HK-2 (cell line): ENCODE data around the gene U2SURP.
A peak's percentile ranks its signal among the peaks of the same experiment; 100 is the strongest.
"Not testable (repeated sequence)": the region's sequence is repeated elsewhere in the genome, so short reads cannot be mapped to it uniquely, and the experiment has no call there.

Experiments
- DNase-seq: peaks from one replicate; pipeline ENCODE4 v3.0.0-alpha.2; 2018; ENCODE audit not compliant: unreplicated experiment

U2SURP gene

GRCh38 chr3:143071776-143072175 lies 70.4 kb downstream of the U2SURP start:
- DNase-seq = no peak

GRCh38 chr3:143072298-143073020 lies 71.1 kb downstream of the U2SURP start:
- not testable (repeated sequence) for DNase-seq

DNA sequence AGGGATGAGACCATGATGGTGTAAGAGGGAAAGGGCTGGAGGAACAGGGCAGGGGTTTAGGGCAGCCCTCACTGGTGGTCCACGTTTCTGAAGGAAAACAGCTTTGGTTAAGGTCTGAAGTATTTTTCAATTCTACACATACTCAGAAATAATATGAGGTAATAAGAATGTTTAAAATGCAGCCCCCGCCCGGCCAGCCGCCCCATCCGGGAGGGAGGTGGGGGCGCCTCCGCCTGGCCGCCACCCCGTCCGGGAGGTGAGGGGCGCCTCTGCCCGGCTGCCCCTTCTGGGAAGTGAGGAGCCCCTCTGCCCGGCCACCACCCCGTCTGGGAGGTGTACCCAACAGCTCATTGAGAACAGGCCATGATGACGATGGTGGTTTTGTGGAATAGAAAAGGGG lies 72.2 kb downstream of the U2SURP start:
- not testable (repeated sequence) for DNase-seq

DNA sequence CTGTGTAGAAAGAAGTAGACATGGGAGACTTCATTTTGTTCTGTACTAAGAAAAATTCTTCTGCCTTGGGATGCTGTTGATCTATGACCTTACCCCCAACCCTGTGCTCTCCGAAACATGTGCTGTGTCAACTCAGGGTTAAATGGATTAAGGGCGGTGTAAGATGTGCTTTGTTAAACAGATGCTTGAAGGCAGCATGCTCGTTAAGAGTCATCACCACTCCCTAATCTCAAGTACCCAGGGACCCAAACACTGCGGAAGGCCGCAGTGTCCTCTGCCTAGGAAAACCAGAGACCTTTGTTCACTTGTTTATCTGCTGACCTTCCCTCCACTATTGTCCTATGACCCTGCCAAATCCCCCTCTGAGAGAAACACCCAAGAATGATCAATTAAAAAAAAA lies 72.6 kb downstream of the U2SURP start:
- not testable (repeated sequence) for DNase-seq

- no peak for DNase-seq
Measured at GRCh38 chr3:143078883-143079282, 77.5 kb downstream of the U2SURP start.

GRCh38 chr3:143080196-143080595 lies 78.8 kb downstream of the U2SURP start:
- DNase-seq = no peak

- DNase-seq = no peak
Measured at GRCh38 chr3:143081365-143081764, 80.0 kb downstream of the U2SURP start.

DNA sequence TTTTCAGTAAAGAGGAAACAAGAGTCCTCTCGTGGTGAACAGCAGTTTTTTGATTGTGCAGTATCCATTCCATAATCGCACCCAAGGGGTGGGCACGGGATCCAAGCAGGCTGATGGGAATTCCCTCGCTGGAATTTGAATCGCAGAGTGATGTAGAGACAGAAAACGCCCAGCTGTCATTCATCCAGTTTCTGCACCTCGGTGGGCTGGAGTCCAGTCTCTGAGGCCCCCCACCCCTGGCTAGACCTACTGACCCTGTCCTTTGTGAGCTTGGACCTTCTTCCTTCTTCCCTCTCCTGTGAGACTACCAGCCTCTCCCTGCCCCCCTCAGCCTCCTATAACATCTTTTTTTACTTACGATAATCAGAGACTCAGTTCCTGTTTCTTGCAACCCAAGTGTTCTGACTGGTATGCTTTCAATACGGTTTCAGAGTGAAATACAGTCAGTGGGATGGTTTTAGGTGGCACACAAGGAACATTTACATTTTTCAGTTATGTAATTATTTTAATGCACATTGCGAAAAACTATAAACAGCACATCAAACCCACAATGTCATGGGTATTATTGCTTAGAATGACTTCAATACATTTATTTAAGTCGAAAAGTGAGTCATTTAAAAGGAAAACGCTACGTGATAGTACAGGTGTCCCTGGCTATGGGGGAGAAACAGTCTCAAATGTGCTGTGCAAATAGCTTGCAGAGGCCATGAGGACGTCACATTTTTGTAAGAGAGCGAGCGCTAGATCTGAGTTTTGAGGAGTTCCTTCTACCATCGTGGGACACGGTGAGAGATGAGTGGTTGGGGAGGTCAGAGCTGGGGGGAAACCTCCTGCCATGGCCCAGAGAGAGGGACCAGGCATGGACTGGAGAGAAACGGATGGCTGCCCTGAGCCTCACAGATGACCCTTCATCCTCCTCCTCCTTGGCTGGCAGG lies 80.7 kb downstream of the U2SURP start:
- DNase-seq = no peak

DNA sequence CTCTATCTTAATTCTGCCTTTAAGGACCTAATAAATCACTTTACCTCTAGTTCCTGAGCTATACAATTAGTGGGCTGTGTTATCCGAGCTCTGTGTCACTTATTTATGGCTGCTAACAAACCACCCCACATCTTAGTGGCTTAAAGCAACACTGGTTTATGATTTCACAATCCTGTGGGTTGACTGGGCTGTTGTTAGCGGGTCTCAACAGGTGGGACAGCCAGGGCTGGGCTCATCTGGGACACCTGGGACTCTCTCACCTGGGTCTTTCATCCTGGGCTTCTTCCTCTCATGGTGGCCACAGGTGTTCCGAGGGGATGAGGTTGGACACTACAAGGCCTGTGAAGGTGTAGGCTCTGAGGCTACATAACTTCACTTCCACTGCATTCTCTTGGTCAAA lies 82.4 kb downstream of the U2SURP start:
- no peak for DNase-seq

DNA sequence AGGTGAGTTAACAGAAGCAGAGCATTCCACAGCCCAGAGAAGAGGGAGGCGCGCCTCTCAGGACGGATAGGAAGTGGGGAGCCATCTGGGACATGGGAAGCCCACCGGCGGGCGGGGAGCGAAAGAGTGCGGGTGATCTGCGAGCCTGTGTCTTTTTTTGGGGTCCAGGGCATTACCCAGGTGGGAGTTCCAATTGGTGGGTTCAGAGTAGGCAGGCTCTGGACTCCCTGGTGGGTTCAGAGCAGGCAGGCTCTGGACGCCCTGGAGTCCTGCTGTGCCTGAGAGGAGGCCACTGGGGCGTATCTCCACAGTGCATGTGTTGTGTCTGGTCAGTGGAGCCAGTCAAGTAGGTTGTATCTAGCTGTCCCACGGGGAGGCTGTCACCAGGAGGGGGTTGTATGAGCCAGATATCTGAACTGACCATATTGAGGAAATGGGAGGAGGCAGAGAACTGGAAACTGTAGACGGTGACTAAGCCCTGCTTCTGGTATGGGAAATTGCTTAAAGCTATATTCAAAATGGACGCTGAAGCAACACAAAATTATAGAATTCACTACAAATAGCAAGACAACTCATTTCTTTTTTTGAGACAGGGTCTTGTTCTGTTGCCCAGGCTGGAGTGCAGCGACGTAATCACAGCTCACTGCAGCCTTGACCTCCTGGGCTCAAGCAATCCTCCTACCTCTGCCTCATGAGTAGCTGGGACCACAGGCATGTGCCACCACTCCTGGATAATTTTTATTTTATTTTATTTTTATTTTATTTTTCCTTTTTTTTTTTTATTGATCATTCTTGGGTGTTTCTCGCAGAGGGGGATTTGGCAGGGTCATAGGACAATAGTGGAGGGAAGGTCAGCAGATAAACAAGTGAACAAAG lies 83.7 kb downstream of the U2SURP start:
- DNase-seq = peak; percentile 56

- no peak for DNase-seq
Measured at GRCh38 chr3:143088835-143089234, 87.5 kb downstream of the U2SURP start.

DNA sequence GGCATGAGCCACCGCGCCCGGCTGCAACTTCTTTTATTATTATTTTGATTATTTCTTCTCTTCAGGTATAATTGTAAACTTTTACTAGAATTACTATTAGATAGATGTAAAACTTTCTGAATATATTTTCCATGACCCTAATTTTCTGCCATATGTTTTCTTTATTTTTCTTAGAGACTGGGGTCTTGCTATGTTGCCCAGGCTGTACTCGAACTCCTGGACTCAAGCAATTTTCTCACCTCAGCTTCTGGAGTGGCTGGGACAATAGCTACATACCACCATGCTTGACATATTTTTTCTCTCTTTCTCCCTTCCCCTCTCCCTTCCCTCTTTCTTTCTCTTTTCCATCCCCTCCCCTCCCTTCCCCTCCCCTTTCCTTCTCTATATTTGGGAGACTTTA lies 88.6 kb downstream of the U2SURP start:
- no peak for DNase-seq

- DNase-seq = no peak
Measured at GRCh38 chr3:143090486-143090885, 89.1 kb downstream of the U2SURP start.

GRCh38 chr3:143090976-143091837 lies 89.8 kb downstream of the U2SURP start:
- DNase-seq = no peak

DNA sequence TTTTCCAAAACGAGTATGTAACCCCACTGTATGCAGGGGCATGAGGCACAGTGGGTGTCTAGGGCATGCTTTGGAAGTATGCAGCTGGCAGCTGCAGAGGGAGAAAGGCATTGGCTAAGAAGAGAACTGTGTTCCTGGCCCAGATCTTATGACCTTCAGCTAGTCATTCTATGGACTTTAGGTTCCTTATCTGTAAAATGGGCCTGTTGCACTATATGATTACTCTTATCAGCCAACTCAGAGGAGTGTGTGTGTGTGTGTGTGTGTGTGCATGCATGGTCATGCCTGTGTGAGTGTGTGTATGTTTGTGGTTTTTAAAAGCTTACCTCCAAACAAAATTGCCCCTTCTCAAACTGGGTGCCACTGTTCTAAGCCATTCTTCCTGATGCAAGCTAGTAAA lies 90.8 kb downstream of the U2SURP start:
- DNase-seq = no peak

DNA sequence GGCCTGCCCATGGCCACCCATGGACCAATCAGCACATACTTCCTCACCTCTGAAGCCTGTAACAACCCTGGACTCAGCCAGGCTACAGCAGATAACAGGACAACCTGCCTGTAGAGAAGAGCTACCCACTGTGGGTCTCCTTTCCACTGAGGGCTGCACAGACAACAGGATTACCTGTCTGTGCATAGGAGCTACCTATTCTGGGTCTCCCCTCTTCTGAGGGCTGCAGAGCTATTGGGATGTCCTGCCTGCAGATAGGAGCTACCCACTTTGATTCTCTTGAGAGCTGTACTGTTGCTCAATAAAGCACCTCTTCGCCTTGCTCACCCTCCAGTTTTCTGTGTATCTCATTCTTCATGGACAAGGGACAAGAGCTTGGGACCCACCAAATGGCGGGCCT lies 94.4 kb downstream of the U2SURP start:
- no peak for DNase-seq

GRCh38 chr3:143098032-143098764 lies 96.8 kb downstream of the U2SURP start:
- no peak for DNase-seq

- DNase-seq = no peak
Measured at GRCh38 chr3:143099210-143099609, 97.8 kb downstream of the U2SURP start.

DNA sequence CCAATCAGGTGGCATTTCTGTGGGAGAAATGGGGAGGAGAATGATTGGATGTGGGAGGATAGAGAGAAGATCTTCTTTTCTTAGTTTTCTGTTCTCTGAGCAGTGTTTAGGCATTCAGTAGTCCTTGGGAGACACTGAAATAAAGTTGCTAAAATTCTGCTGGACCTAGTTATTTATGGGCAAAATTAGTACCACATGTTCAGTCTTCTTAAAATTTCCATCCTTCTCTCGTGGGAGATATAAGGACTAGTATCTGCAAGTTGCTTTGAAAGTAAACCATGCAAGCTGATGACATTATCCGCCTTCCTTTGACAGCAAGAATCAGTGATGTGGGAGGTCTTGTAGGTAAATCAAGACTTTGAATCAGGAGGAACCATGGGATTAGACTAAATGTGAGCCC lies 98.3 kb downstream of the U2SURP start:
- no peak for DNase-seq

- DNase-seq = no peak
Measured at GRCh38 chr3:143100451-143100850, 99.1 kb downstream of the U2SURP start.
